Mononuclear cell (primary cell): Measurements from ENCODE around the gene LYPD3. TPM values are rescaled to one million over a fixed set of nuclear protein-coding genes. Genes with fewer than 3 reads are reported as not detected.

Experiments used
- H3K27me3 ChIP-seq: 2 replicates; pipeline ENCODE4 v1.6.0; 2011; ENCODE audit warnings: low read length, control low read depth; ENCODE audit not compliant: insufficient read depth
- H3K4me1 ChIP-seq: 2 replicates; pipeline ENCODE4 v1.5.1; 2011; ENCODE audit warnings: mild to moderate bottlenecking, low read length, control low read depth; ENCODE audit not compliant: insufficient read depth
- H3K4me3 ChIP-seq: 2 replicates; pipeline ENCODE4 v1.5.1; 2011; ENCODE audit warnings: mild to moderate bottlenecking, low read length, moderate library complexity
- H3K9me3 ChIP-seq: 2 replicates; pipeline ENCODE4 v1.5.1; 2011; ENCODE audit warnings: low read depth, mild to moderate bottlenecking, control low read depth, low read length
- total RNA-seq: library from RNA; depleted of rRNA; stranded (reverse); fragments of >200 nt; gene quantifications from one replicate; pipeline ENCODE4 v1.2.3, GENCODE V29; 2012

Gene LYPD3
- total RNA-seq, 1 donor: 3.5 TPM

DNA sequence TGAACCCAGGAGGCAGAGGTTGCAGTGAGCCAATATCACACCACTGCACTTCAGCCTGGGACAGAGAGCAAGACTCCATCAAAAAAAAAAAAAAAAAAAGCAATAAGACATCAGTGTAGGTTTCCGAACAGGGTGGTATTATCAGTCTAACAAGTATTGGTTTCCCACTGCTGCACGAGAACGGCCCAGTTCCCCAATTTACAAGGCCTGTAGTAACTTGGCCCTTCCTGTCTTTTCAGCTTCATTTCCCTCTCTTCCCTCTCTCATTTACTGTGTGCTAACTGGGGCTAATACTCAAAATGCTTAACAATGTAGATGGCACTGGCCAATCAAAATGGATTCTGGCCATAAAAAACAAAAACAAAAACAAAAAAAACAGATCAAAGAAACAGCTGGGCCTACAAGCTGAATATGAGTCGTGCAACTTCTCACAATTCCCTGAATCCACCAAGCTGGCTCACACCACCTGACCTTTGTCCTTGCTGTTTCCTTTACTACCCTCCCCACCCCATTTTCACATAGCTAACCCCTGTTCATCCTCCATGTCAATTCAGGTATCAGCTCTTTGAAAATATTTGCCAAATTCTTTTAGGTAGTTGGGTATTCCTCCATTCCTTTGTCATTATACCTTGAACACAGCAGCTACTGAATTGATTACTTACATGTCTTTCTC is 48.3 kb downstream of the LYPD3 start:
- no peaks in the 10 kb centered on the region for H3K27me3 ChIP-seq
- no peaks in the 10 kb centered on the region for H3K4me1 ChIP-seq
- H3K4me3 ChIP-seq: no peak overlapping the region
- H3K9me3 ChIP-seq: no peaks in the 10 kb centered on the region

DNA sequence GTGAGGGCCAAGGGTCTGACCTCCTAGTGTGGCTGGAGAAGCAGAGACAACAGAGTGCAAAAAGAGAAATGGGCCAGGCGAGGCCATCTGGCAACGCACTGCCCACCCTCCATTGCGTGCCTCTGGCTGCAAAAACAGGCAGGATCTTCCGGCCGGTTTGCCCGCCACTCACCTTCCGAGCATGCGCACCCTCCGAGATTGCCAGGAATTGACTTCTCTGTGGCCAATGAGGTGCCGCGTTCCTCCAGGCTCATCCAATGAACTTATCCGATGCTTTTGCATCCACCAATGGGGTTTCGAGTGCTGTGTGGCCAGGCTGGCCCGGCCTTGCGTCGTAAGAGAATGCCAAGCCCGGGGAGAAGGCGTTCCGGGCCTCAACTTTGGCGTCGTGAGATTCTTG is 50.9 kb downstream of the LYPD3 start, which contains the start of gene TEX101:
Gene TEX101, plus strand, starts transcription at position 337 of the 400 bp plus-strand sequence. CDS start 1,030 bp downstream, outside the sequence.
- no peaks in the 10 kb centered on the region for H3K27me3 ChIP-seq
- H3K9me3 ChIP-seq: no peaks in the 10 kb centered on the region
- H3K4me3 ChIP-seq: no peak within 1 kb of the TSS
- peaks cover 5% of the 10 kb centered on the region for H3K4me1 ChIP-seq

DNA sequence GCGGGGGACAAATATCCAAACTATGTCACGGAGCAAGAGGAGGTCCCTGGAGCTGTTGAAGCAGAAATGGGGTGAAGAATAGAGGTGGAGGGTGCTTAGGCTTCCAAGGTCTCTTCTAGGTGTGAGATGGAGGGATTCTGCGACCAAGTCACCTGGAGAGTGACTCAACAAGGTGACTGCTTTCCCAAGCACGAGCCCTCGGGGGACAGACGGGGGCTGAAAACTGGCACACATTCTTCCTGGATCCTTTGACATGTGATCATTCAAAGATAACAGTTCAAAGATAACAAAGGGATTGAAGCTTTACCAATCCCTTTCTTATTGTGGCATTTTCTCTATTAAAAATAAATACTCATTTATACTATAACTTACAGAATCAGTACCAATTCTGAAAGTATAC is 53.0 kb downstream of the LYPD3 start:
- Histone ChIP-seq H3K4me3 (no peak overlapping the region), H3K4me1 (peaks cover 5% of the 10 kb centered on the region), H3K27me3 (no peaks in the 10 kb centered on the region), H3K9me3 (no peaks in the 10 kb centered on the region)

Other genes with a start within 250 kb of the LYPD3 start
- not detected for gene PSG9, start 196.1 kb downstream of the LYPD3 start, total RNA-seq
- not detected for gene CD177, start 111.9 kb downstream of the LYPD3 start, total RNA-seq
- gene TEX101, start 50.7 kb downstream of the LYPD3 start, total RNA-seq: 0.10 TPM
- gene PHLDB3, start 39.1 kb upstream of the LYPD3 start, total RNA-seq: 17.1 TPM
- 30.6 TPM for gene ETHE1, start 61.6 kb upstream of the LYPD3 start, total RNA-seq
- 0.31 TPM for gene ZNF575, start 67.6 kb upstream of the LYPD3 start, total RNA-seq
- 14.2 TPM for gene XRCC1, start 109.9 kb upstream of the LYPD3 start, total RNA-seq
- gene PINLYP, start 110.2 kb upstream of the LYPD3 start, total RNA-seq: 0.63 TPM
- gene IRGQ, start 130.5 kb upstream of the LYPD3 start, total RNA-seq: 19.5 TPM
- 3.9 TPM for gene ZNF576, start 131.0 kb upstream of the LYPD3 start, total RNA-seq
- gene SRRM5, start 146.5 kb upstream of the LYPD3 start, total RNA-seq: 0.10 TPM
- 22.5 TPM for gene ZNF428, start 154.0 kb upstream of the LYPD3 start, total RNA-seq
- 0.42 TPM for gene CADM4, start 174.2 kb upstream of the LYPD3 start, total RNA-seq
- gene PLAUR, start 204.6 kb upstream of the LYPD3 start, total RNA-seq: 344 TPM